ENCODE results near the gene NRROS. TPM values are rescaled to one million over a fixed set of nuclear protein-coding genes. Genes with fewer than 3 reads are reported as not detected.
"Not testable (repeated sequence)": the region's sequence is repeated elsewhere in the genome, so short reads cannot be mapped to it uniquely, and the experiment has no call there.

Gene NRROS
- 1 to 10 TPM in 3 of 6 donors, under 1 TPM in 3; 0.37 to 3.6 (median 1.0) TPM for total RNA-seq
- polyA plus RNA-seq = 1 to 10 TPM in 1 of 2 donors, under 1 TPM in 1; 0.61 to 1.4 TPM

- DNase-seq = peak in 2 of 6 donors; percentile 59 to 74
- peaks cover 0 to 5% (median 0%) of the 10 kb centered on the region in 4 donors for H3K27me3 ChIP-seq
- TF ChIP-seq CTCF (IDR thresholded peaks at IDR 0.05) = no peak
- H3K4me3 ChIP-seq = peak within 1 kb of the TSS; percentile 9 to 54 (median 29)
- no peaks in the 10 kb centered on the region for H3K4me1 ChIP-seq
- no peaks in the 10 kb centered on the region for H3K9me3 ChIP-seq
- no peak for FAIRE-seq
- WGBS, 2 donors = 6 to 7% methylated on average over 65 of the region's 65 CpGs
- no peaks in the 10 kb centered on the region for H3K36me3 ChIP-seq
- intact Hi-C loops (cut with DNase I) = no loop called here
- peak within 1 kb of the TSS in 1 of 4 donors; percentile 54 for H3K27ac ChIP-seq
- ATAC-seq = peak; percentile 81 to 87 (median 84)
These were observed at the start of gene NRROS for GRCh38 chr3:196639483-196640296. Gene NRROS, plus strand, starts transcription at chr3:196639694. Its CDS starts 14,846 bp downstream, at chr3:196654540.

GRCh38 chr3:196590279-196590678 is 49.2 kb upstream of the NRROS start:
- no peak for TF ChIP-seq CTCF (IDR thresholded peaks at IDR 0.05)
- intact Hi-C loops (cut with DNase I) = no loop called here
- Histone ChIP-seq H3K36me3 (no peaks in the 10 kb centered on the region), H3K27me3 (no peaks in the 10 kb centered on the region), H3K4me3 (no peak overlapping the region), H3K9me3 (no peaks in the 10 kb centered on the region), H3K27ac (no peak overlapping the region), H3K4me1 (no peaks in the 10 kb centered on the region)
- ATAC-seq (no peak), DNase-seq (no peak), FAIRE-seq (no peak)
- WGBS, 2 donors = 78 to 83% methylated on average over 5 of the region's 5 CpGs

GRCh38 chr3:196596355-196596754 is 43.1 kb upstream of the NRROS start:
- intact Hi-C loops (cut with DNase I) = no loop called here
- DNase-seq = no peak
- no peak for FAIRE-seq
- no peaks in the 10 kb centered on the region for H3K4me1 ChIP-seq
- H3K4me3 ChIP-seq = no peak overlapping the region
- H3K27ac ChIP-seq = no peak overlapping the region
- no peaks in the 10 kb centered on the region for H3K27me3 ChIP-seq
- no peak for TF ChIP-seq CTCF (IDR thresholded peaks at IDR 0.05)
- WGBS, 2 donors = 23 to 25% methylated on average over 5 of the region's 5 CpGs
- no peaks in the 10 kb centered on the region for H3K36me3 ChIP-seq
- no peaks in the 10 kb centered on the region for H3K9me3 ChIP-seq
- ATAC-seq = no peak

- H3K4me3 ChIP-seq; H3K36me3 ChIP-seq; H3K4me1 ChIP-seq; DNase-seq; H3K9me3 ChIP-seq; ATAC-seq; intact Hi-C loops (cut with DNase I); H3K27ac ChIP-seq; H3K27me3 ChIP-seq; FAIRE-seq: not testable (repeated sequence)
- 68 to 70% methylated on average over 25 of the region's 25 CpGs for WGBS, 2 donors
These were observed 41.3 kb upstream of the NRROS start for GRCh38 chr3:196597971-196598733.

- no peak for TF ChIP-seq CTCF (IDR thresholded peaks at IDR 0.05)
- Histone ChIP-seq H3K4me3 (no peak overlapping the region), H3K36me3 (no peaks in the 10 kb centered on the region), H3K4me1 (no peaks in the 10 kb centered on the region), H3K9me3 (no peaks in the 10 kb centered on the region), H3K27me3 (no peaks in the 10 kb centered on the region), H3K27ac (no peak overlapping the region)
- intact Hi-C loops (cut with DNase I) = no loop called here
- FAIRE-seq (no peak), ATAC-seq (no peak), DNase-seq (no peak)
- WGBS, 2 donors = 42 to 56% methylated on average over 5 of the region's 5 CpGs
These were observed 39.8 kb upstream of the NRROS start for GRCh38 chr3:196599734-196600128.
